CD4-positive, alpha-beta T cell treated with Interleukin-4 for 1 hour (primary cell): Measurements from ENCODE around the gene EXD3.
"Not testable (repeated sequence)": the region's sequence is repeated elsewhere in the genome, so short reads cannot be mapped to it uniquely, and the experiment has no call there.

Source experiments
- DNase-seq, 2 donors: peaks; one replicate each; pipeline ENCODE4 v3.0.0-alpha.2; 2020 to 2022

EXD3 gene, protein sequence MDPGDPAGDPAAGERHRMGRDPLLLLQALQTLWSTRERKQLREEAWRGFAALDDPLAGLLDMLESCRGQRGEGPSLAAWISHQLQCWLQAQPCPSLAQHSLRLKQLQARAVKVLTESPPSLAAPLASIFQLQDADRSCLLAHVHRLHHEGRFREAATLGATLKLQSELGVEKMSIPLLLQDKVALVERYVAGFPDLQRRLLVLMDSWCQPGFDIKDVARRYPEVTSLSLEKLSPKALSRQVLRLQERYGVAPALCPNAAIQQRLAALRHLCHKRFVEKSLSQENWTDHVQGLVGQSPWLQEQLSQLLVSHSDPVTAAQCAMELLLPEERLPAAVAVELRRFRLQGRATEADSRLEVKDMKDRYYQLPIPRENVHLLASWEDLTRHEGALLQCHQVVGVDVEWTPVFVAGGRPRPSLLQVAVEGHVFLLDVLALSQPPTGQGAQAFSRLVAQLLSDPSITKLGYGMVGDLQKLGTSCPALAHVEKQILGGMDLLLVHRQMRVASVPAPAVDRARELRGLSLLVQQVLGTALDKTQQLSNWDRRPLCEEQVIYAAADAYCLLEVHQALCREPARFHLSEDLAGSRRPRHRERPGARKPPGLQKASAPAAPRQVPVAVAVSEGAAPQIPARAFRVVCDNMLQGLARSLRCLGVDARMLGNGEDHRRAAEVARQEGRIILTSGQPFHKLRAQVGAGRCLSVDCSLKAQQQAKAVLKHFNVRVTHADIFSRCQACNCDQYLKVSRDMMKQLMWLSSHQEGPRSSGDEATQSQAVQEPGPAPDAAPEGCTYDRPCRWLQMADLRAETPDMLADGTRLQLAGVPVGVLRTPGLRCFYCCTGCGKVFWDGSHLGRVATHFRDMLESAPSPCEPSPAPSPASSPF

DNA sequence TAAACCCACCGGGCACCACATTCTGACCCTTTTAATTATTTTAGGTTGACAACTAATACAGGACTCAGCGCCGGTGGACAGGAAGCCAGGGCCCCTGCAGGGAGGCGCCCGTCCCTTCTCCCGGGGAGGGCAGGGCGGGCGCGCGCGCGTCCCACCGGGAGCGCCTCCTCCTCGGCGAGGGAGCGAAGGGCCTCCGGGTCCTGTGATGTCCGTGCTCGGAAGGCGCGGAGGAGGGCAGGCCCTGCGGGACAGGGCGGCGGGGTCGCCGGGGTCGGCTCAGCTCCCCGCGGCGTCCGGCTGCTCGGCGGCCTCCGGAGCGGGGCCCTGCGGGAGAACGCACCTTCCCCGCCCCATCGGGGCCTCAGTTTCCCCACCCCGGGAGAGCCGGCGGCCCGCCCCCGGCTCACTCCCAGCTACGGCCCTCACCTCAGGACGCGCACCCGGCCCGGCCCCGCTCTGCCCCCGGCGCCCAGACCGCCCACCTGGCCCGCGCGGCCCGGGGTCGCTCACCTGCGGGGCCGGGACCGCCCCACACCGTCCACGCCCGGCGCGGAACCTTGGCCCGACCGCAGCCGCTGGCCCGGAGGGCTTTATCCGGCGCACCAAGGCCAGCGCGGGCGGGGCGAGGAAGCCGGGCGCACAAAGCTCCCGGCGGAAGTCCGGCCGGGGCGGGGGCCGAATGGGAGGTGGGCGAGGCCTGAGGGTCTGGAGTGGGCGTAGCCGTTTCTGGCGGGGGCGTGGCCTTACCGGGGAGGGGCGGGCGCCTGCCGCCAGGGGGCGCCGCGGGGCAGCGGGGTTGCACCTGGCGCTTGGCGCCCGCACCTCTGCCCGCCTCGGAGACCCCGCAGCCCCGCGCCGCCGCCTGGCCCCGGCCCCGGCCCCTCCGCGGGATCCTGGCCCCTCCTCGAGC lies at the start of gene EXD3, which contains the start of gene NOXA1:
Gene EXD3 (minus strand): TSS at position 559 of the 910 bp plus-strand sequence. CDS start 27,805 bp downstream, outside the sequence.
Gene NOXA1 (plus strand): TSS at position 790 of the 910 bp plus-strand sequence. CDS start 137 bp downstream, outside the sequence.
- DNase-seq, result peak; percentile 93 to 94

DNA sequence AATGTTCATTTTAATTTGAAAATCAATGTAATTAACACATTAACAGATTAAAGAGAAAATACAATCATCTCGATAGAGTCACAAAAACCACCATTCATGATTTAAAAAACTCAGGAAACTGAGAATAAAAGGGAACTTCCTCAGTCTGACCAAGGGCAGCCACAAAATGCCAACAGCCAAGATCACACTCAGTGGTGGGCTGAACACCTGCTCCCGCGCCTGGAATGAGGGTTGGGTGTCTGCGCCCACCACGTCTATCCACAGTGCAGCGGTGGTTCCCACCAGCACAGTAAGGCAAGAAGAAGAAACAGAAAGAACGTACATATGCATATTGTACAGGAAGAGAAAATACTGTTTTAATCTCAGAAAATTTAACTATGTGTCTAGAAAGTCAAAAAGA lies 47.8 kb upstream of the EXD3 start:
- no peak for DNase-seq

DNA sequence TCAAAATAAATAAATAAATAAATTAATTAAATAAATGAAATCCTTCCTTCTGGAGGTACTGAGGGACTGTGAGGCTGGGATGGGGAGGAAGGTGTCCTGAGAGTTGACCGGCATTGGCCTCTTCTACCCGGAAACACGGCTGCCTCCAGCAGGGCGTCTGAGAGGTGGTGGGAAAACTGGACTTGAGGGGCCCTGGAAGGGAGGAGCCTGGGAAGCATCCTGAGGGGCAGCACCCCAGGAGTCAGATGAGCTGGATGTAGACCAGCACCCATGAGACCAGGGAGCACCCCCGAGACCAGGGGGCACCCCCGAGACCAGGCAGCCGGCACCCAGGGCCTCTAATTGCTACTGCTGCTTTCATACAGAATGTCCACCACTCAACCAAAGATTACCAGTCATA lies 44.9 kb upstream of the EXD3 start:
- DNase-seq, result no peak

- DNase-seq, result no peak
These were observed 44.2 kb upstream of the EXD3 start for GRCh38 chr9:137467161-137467581.

GRCh38 chr9:137466389-137467085 lies 43.6 kb upstream of the EXD3 start:
- not testable (repeated sequence) for DNase-seq

- no peak for DNase-seq
These were observed 42.9 kb upstream of the EXD3 start for GRCh38 chr9:137465720-137466388.

GRCh38 chr9:137465000-137465719 lies 42.2 kb upstream of the EXD3 start:
- DNase-seq, result no peak

DNA sequence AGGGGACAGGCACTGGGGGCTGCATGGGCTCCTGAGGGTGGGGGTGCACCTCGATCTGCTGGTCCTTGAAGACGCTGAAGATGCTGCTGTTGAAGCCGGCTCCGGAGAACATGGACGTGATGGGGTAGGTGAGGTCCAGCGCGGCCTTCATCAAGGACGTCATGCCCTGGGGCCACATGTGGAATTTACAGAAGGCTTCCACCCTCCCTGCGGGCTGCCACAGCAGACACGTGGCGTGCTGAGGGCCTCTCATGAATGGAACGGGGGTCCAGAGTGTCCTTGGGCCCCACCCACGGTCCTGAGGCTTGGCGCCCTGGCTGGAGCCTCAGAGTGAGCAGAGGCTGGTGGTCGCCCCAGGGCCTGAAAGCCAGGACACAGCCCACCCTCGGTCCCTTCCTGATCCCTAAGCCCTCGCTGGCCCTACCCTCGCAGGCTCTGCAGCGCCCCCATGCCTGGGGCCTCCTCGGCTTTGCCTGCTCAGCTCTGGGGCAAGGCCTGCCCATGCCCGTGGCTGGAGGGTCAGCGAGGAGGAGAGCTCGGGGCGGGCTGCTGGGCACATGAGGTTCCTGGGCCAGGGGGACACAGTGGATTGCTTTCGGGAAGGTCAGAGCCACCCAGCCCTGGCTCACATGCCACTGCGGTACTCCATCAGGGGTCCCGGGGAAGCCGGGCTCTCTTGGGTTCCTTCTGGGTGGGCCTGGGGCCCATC lies 41.5 kb upstream of the EXD3 start:
- no peak for DNase-seq

DNA sequence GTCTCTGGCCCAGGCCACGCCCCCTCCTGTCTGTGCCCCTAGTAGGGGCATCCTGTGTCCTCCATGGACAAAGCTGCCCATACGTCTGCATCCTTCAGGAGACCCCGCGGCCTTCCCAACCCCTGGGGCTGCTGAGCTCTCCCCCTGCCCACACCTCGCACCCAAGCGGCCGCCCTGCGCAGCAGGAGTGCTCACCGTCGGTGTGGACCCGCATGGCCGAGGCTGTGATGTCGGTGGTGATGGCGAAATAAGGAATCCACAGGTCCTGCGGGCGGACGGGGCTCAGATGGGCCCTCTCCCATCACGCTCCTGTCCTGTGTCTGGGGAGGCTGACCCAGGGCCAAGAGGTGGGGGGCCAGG lies 40.9 kb upstream of the EXD3 start:
- no peak for DNase-seq

- DNase-seq, result no peak
These were observed 40.3 kb upstream of the EXD3 start for GRCh38 chr9:137462986-137463930.

DNA sequence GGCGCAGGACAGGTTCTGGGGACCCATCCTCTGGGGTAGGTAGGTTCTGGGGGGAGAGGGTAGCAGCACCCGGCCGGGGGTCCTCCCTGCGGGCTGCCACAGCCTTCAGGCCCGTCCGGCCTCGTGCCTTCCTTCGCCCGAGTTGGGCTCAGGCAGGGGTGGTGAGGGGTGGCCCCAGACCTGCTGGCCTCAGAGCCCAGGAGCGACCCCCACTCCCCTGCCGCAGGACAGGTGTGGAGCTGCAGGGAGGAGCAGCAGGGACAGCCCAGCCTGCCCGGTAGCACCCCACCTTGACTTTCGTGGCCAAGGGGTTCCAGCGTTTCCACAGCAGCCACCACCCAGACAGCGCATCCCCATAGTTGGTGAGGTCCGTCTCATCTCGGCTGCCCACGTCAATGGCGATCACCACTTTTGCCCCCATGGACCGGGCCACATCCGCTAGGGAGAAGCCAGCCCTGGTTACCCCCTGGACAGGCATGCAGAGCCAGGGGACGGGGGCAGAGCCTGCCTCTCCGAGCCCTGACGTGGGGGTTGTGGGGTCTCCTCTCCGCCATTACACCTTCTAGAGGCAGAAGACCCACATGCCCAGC lies 39.5 kb upstream of the EXD3 start:
- no peak for DNase-seq

GRCh38 chr9:137461663-137462395 lies 38.9 kb upstream of the EXD3 start:
- peak; percentile 90 to 94 for DNase-seq

- no peak for DNase-seq
These were observed 38.3 kb upstream of the EXD3 start for GRCh38 chr9:137461316-137461662.

- no peak for DNase-seq
These were observed 37.7 kb upstream of the EXD3 start for GRCh38 chr9:137460363-137461315.

GRCh38 chr9:137459601-137460362 lies 36.8 kb upstream of the EXD3 start:
- DNase-seq, result no peak

DNA sequence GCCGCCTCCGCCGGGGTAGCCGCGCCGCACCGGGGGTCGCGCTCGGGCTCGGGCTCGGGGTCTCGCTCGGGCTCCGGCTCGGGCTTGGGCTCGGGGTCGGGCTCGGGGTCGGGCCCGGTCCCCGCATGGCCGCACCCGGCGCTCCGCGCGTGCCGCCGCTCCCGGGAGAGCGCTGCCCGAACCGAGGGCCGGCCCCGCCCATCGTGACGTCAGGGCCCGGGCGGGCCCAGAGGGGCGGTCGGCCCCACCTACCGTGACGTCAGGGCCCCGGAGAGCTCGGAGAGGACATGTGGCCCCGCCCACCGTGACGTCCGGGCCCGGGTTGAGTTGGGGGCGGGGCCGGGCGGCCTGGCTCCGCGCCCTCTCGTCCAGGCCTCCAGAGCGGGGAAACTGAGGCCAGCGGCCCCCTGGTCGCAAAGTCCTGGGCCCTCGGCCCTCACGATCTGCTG lies 36.2 kb upstream of the EXD3 start, which contains the start of gene NSMF:
Gene NSMF (minus strand): TSS at position 183 of the 449 bp plus-strand sequence. CDS start 232 bp downstream, outside the sequence.
- peak; percentile 92 to 93 for DNase-seq
